SK-N-SH (cell line): ENCODE results near the gene HCN4.

Experiments
- EP300 ChIP-seq, 2 experiments: IDR thresholded peaks; 2 replicates each; pipeline versions ENCODE4 v1.4.0 to v1.6.1; 2012; ENCODE audit warnings: borderline replicate concordance in 1 of 2, low read depth in 1 of 2, low read length in 1 of 2
- EZH2phosphoT487 ChIP-seq: fragments of 200-600 bp; sonication (generic); IDR thresholded peaks from 2 replicates; pipeline ENCODE4 v1.6.1; 2017; ENCODE audit warnings: low read depth, mixed run types, mild to moderate bottlenecking, antibody characterized with exemption, moderate library complexity, borderline replicate concordance
- GABPA ChIP-seq: IDR thresholded peaks from 2 replicates; pipeline ENCODE4 v1.4.0; 2012; ENCODE audit warnings: low read depth, mild to moderate bottlenecking
- MAX ChIP-seq: IDR thresholded peaks from 2 replicates; pipeline ENCODE4 v1.4.0; 2012; ENCODE audit warnings: low read depth
- RAD21 ChIP-seq: IDR thresholded peaks from 2 replicates; pipeline ENCODE4 v1.6.1; 2012; ENCODE audit warnings: mild to moderate bottlenecking, low read length
- RCOR1 ChIP-seq: fragments of 150-350 bp; IDR thresholded peaks from 2 replicates; pipeline ENCODE4 v1.6.1; 2017; ENCODE audit warnings: antibody characterized with exemption, low read length
- SIN3A ChIP-seq: IDR thresholded peaks from 2 replicates; pipeline ENCODE4 v1.6.1; 2012; ENCODE audit warnings: low read depth, mild to moderate bottlenecking, low read length, moderate library complexity, borderline replicate concordance
- YY1 ChIP-seq: IDR thresholded peaks from 2 replicates; pipeline ENCODE4 v1.4.0; 2012; ENCODE audit warnings: low read depth, mild to moderate bottlenecking
- TF ChIP-seq, protein P1 (sequence below): fragments of 200-600 bp; sonication (generic); IDR thresholded peaks from 2 replicates; pipeline ENCODE4 v1.6.1; 2017; ENCODE audit warnings: antibody characterized with exemption, mild to moderate bottlenecking, moderate library complexity
- TF ChIP-seq, protein P2 (sequence below): IDR thresholded peaks from 2 replicates; pipeline ENCODE4 v1.4.0; 2012; ENCODE audit warnings: low read depth, borderline replicate concordance
- TF ChIP-seq, protein P3 (sequence below): fragments of 150-350 bp; IDR thresholded peaks from 2 replicates; pipeline ENCODE4 v1.6.1; 2017; ENCODE audit warnings: antibody characterized with exemption, low read length, low read depth, borderline replicate concordance
- TF ChIP-seq, protein P4 (sequence below): IDR thresholded peaks from 2 replicates; pipeline ENCODE4 v1.6.1; 2012; ENCODE audit warnings: mild to moderate bottlenecking, low read depth, low read length, moderate library complexity

DNA sequence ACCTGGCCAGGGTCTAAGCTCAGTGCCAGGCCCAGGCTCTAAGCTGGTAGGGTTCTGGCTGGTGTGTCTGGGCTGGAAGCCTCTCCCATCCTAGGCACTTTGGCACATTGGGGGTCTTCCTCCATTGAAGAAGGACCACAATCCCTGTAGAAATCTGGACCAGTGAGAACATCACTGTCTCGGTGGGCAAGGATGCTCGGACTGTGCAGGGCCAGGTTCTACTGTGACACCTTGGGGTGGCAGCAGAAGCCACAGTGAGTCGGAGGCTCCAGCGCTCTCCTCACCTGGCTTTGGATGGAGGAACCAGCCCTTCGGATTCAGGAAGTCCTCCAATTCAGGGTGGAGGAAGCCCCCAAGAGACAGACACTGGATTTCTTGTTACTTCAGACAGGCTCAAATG lies 17.5 kb upstream of the HCN4 start:
- TF ChIP-seq, protein P1, sequence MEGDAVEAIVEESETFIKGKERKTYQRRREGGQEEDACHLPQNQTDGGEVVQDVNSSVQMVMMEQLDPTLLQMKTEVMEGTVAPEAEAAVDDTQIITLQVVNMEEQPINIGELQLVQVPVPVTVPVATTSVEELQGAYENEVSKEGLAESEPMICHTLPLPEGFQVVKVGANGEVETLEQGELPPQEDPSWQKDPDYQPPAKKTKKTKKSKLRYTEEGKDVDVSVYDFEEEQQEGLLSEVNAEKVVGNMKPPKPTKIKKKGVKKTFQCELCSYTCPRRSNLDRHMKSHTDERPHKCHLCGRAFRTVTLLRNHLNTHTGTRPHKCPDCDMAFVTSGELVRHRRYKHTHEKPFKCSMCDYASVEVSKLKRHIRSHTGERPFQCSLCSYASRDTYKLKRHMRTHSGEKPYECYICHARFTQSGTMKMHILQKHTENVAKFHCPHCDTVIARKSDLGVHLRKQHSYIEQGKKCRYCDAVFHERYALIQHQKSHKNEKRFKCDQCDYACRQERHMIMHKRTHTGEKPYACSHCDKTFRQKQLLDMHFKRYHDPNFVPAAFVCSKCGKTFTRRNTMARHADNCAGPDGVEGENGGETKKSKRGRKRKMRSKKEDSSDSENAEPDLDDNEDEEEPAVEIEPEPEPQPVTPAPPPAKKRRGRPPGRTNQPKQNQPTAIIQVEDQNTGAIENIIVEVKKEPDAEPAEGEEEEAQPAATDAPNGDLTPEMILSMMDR: no peak
- TF ChIP-seq, protein P2, sequence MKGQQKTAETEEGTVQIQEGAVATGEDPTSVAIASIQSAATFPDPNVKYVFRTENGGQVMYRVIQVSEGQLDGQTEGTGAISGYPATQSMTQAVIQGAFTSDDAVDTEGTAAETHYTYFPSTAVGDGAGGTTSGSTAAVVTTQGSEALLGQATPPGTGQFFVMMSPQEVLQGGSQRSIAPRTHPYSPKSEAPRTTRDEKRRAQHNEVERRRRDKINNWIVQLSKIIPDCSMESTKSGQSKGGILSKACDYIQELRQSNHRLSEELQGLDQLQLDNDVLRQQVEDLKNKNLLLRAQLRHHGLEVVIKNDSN: no peak
- TF ChIP-seq SIN3A: no peak
- no peak for TF ChIP-seq EZH2phosphoT487
- TF ChIP-seq YY1: no peak
- no peak for TF ChIP-seq GABPA
- no peak for TF ChIP-seq RCOR1
- TF ChIP-seq, protein P3, sequence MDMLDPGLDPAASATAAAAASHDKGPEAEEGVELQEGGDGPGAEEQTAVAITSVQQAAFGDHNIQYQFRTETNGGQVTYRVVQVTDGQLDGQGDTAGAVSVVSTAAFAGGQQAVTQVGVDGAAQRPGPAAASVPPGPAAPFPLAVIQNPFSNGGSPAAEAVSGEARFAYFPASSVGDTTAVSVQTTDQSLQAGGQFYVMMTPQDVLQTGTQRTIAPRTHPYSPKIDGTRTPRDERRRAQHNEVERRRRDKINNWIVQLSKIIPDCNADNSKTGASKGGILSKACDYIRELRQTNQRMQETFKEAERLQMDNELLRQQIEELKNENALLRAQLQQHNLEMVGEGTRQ: no peak
- no peak for TF ChIP-seq EP300 (IDR thresholded peaks at IDR 0.05; ENCODE audit: borderline replicate concordance in 1 of 2, low read depth in 1 of 2, low read length in 1 of 2)
- no peak for TF ChIP-seq RAD21
- TF ChIP-seq, protein P4, sequence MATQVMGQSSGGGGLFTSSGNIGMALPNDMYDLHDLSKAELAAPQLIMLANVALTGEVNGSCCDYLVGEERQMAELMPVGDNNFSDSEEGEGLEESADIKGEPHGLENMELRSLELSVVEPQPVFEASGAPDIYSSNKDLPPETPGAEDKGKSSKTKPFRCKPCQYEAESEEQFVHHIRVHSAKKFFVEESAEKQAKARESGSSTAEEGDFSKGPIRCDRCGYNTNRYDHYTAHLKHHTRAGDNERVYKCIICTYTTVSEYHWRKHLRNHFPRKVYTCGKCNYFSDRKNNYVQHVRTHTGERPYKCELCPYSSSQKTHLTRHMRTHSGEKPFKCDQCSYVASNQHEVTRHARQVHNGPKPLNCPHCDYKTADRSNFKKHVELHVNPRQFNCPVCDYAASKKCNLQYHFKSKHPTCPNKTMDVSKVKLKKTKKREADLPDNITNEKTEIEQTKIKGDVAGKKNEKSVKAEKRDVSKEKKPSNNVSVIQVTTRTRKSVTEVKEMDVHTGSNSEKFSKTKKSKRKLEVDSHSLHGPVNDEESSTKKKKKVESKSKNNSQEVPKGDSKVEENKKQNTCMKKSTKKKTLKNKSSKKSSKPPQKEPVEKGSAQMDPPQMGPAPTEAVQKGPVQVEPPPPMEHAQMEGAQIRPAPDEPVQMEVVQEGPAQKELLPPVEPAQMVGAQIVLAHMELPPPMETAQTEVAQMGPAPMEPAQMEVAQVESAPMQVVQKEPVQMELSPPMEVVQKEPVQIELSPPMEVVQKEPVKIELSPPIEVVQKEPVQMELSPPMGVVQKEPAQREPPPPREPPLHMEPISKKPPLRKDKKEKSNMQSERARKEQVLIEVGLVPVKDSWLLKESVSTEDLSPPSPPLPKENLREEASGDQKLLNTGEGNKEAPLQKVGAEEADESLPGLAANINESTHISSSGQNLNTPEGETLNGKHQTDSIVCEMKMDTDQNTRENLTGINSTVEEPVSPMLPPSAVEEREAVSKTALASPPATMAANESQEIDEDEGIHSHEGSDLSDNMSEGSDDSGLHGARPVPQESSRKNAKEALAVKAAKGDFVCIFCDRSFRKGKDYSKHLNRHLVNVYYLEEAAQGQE: no peak
- no peak for TF ChIP-seq MAX
